D721Med (cell line): Measurements from ENCODE around the gene PLSCR3.

ENCODE experiments used
- DNase-seq: peaks from one replicate; pipeline ENCODE4 v3.0.0; 2011; ENCODE audit warnings: low spot score; ENCODE audit not compliant: insufficient read length
- FAIRE-seq: peaks from 2 replicates; lab custom pipeline; 2011; peaks lifted over from hg19 to GRCh38; lab: Jason Lieb, UNC
- TF ChIP-seq, protein P1 (sequence below): IDR thresholded peaks from 2 replicates; pipeline ENCODE4 v1.5.1; 2012; ENCODE audit warnings: mild to moderate bottlenecking, control low read depth; ENCODE audit not compliant: insufficient read depth; ENCODE audit errors: missing control alignments

PLSCR3 gene

DNA sequence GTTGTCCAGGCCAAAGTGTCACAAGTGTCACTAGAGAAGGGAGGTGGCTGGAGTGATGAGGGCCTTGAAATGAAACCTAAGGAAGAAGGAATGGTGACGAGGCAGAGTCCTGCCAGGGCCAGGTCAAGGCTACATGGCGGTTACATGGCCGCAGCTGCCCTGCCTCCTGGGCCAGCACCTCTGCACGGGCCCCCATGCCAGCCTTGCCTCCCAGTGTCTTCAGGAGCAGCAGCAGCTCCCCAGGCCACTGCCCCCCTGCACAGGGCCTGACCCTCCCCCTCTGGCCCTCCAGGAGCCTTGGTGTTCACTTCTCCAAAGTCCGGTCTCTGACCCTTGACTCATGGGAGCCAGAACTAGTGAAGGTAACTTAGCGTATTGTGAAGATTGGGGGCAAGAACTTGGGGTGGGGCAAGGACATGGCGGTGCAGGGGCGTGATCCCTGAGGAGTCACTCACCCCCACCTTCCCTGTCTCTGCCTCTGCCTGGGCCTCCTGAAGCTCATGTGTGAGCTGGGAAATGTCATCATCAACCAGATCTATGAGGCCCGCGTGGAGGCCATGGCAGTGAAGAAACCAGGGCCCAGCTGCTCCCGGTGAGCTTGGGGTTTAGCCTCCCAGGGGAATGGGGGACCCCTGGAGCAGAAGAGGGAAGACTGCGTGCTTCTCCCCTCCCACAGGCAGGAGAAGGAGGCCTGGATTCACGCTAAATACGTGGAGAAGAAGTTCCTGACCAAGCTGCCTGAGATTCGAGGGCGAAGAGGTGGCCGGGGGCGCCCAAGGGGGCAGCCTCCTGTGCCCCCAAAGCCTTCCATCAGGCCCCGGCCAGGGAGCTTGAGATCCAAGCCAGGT, 46.5 kb downstream of the PLSCR3 start:
- DNase-seq, result no peak
- FAIRE-seq, result no peak
- TF ChIP-seq, protein P1, sequence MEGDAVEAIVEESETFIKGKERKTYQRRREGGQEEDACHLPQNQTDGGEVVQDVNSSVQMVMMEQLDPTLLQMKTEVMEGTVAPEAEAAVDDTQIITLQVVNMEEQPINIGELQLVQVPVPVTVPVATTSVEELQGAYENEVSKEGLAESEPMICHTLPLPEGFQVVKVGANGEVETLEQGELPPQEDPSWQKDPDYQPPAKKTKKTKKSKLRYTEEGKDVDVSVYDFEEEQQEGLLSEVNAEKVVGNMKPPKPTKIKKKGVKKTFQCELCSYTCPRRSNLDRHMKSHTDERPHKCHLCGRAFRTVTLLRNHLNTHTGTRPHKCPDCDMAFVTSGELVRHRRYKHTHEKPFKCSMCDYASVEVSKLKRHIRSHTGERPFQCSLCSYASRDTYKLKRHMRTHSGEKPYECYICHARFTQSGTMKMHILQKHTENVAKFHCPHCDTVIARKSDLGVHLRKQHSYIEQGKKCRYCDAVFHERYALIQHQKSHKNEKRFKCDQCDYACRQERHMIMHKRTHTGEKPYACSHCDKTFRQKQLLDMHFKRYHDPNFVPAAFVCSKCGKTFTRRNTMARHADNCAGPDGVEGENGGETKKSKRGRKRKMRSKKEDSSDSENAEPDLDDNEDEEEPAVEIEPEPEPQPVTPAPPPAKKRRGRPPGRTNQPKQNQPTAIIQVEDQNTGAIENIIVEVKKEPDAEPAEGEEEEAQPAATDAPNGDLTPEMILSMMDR, result no peak

DNA sequence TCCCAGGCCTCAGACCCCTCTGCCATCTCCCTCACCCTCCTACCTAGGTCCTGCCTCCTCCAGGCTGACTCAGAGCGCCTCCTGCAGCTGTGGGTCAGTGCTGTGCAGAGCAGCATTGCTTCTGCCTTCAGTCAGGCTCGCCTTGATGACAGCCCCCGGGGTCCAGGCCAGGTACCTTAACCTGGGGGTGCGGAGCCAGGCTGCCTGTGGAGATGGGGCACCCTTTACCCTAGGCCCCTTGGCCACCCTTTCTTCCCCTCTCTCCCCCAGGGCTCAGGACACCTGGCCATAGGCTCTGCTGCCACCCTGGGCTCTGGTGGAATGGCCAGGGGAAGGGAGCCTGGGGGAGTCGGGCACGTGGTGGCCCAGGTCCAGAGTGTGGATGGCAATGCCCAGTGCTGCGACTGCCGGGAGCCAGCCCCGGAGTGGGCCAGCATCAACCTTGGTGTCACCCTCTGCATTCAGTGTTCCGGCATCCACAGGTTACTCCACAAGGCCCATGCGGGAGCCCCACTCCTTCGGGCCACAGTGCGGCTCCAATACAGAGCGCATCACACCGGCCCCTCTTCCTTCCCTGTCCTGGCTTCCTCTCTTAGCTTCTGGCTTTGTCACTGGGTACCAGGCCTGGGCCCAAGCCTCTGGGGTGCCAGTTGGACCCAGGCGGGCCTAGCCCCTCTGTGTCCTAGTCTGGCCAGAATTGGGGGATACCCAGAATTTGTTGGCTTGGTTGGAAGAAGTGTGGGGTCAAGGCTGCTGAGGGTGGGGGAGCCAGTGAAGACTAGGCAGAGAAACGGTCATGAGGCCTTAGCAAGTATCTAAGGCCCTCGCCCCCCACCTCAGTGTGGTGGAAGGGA, 47.3 kb downstream of the PLSCR3 start:
- no peak for FAIRE-seq
- TF ChIP-seq, protein P1, result no peak
- DNase-seq, result no peak

DNA sequence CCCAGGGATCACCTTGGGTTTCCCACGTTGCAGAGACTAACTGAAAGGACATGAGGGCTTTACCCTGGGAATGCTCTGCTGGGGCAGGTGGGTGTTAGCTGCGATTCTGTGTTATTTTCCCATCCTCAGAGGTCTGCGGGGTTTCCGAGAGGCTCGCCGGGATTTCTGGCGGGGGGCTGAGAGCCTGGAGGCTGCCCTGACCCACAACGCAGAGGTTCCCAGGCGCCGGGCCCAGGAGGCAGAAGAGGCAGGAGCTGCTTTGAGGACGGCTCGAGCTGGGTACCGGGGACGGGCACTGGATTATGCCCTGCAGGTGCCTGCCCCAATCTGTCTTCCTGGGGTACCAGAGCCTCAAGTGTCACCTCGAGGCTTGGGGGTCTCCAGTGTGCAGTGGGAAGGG, 51.1 kb downstream of the PLSCR3 start:
- TF ChIP-seq, protein P1, result no peak
- no peak for DNase-seq
- no peak for FAIRE-seq

DNA sequence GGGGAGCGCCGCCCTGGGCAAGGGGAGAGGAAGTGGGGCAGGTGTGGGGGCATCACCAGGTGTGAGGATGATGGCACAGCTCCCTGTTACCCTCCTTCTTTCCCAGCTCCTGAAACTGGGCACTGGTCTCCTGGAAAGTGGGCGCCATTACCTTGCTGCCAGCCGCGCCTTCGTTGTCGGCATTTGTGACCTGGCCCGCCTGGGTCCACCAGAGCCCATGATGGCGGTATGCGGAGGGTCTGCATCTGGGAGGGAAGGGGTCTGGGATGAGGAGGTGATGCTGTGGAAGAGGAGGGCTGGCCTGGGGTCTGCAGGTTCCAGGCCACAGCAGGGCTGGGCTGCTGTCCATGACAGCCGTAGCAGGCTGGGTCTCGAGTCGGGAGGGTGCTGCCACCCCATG, 52.5 kb downstream of the PLSCR3 start:
- no peak for DNase-seq
- FAIRE-seq, result no peak
- TF ChIP-seq, protein P1, result no peak

DNA sequence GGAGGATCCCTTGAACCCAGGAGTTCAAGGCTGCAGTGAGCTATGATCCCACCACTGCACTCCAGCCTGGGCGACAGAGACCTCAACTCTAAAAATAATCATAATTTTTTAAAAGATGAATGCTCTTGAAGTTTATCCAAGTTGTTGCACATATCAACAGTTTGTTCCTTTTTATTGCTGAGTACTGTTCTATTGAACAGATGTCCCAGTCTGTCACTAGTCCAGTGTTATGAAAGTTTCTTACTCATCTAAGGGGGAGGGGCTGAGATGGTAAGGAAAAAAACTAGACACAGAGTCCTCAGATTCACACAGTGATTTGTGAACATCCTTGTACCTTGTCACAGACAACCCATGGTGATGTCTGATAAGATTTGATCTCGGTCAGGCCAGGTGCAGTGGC, 54.1 kb downstream of the PLSCR3 start:
- DNase-seq (no peak), FAIRE-seq (no peak)

More for the DNA sequence above, 54.1 kb downstream of the PLSCR3 start:
- TF ChIP-seq, protein P1, result no peak
